Left lung (tissue), 10 donors: ENCODE results near the gene TWIST2. TPM values are rescaled to one million over a fixed set of nuclear protein-coding genes. Genes with fewer than 3 reads are reported as not detected.

Experiments used
- ATAC-seq: fragments of 200-7000 bp; cut with Tn5 transposase; one replicate; pipeline ENCODE4 v1.9.1; 2020; ENCODE audit warnings: moderate library complexity
- DNase-seq, 4 donors: peaks; one replicate each; pipeline ENCODE4 v3.0.0-alpha.2; 2013 to 2020
- H3K27ac ChIP-seq, 2 donors: fragments of 200-600 bp; sonication (generic) in 1 of 2; one replicate each; pipeline versions ENCODE4 v1.5.0 to v1.8.0; 2020 to 2021
- H3K27me3 ChIP-seq, 2 donors: fragments of 200-600 bp; sonication (generic) in 1 of 2; one replicate each; pipeline versions ENCODE4 v1.5.0 to v1.8.0; 2020 to 2021
- H3K36me3 ChIP-seq, 2 donors: fragments of 200-600 bp; sonication (generic) in 1 of 2; one replicate each; pipeline versions ENCODE4 v1.5.0 to v1.8.0; 2020 to 2021
- H3K4me1 ChIP-seq, 2 donors: fragments of 200-600 bp; one replicate each; pipeline ENCODE4 v1.8.0; 2021
- H3K4me3 ChIP-seq, 2 donors: fragments of 200-600 bp; sonication (generic) in 1 of 2; one replicate each; pipeline versions ENCODE4 v1.5.0 to v1.8.0; 2020 to 2021; ENCODE audit warnings: mild to moderate bottlenecking in 1 of 2
- H3K9me3 ChIP-seq, 2 donors: fragments of 200-600 bp; sonication (generic) in 1 of 2; one replicate each; pipeline versions ENCODE4 v1.5.0 to v1.8.0; 2020 to 2021
- CTCF ChIP-seq, 2 donors: fragments of 200-600 bp; sonication (generic) in 1 of 2; IDR thresholded peaks; one replicate each; pipeline versions ENCODE4 v1.5.0 to v1.8.0; 2021; ENCODE audit warnings: antibody characterized with exemption in 2 of 2
- intact Hi-C, 2 donors: fragments of 100-400 bp; cut with DNase I; formaldehyde crosslinking; loops; one replicate each; pipeline versions ENCODE4 v1.11.2 to v1.14.2; 2022
- polyA plus RNA-seq, 6 donors: library from polyadenylated mRNA; unstranded; fragments of 120-200 nt; gene quantifications; one replicate each; pipeline ENCODE4 v1.2.1, GENCODE V29; 2013; ENCODE audit not compliant: insufficient read length in 6 of 6
- total RNA-seq, 2 donors: library from RNA; stranded (reverse); fragmentation: NEBNext Ultra II Directional; extraction: Animal tissue kit (Norgen Biotek cat#: 25700); gene quantifications; one replicate each; pipeline ENCODE4 v1.2.1, GENCODE V29; 2021
- donor health status: DM: no; HTN: yes; CAD: no.
- donor health status: DM: no; HTN: no; CAD: no.

TWIST2 gene
- total and polyA plus RNA-seq, 8 donors = 4.0 to 12.8 (median 5.3) TPM

- no peaks in the 10 kb centered on the region for H3K36me3 ChIP-seq
- DNase-seq (peak in 3 of 4 donors; percentile 24 to 62 (median 44)), ATAC-seq (peak; percentile 34)
- TF ChIP-seq CTCF (IDR thresholded peaks at IDR 0.05) = no peak
- no peak overlapping the region for H3K4me3 ChIP-seq
- H3K27ac ChIP-seq = peak overlapping the region in 1 of 2 donors; percentile 33
- peaks cover 0 to 29% of the 10 kb centered on the region in 2 donors for H3K27me3 ChIP-seq
- intact Hi-C loops = no loop called here
- H3K4me1 ChIP-seq = no peaks in the 10 kb centered on the region
- H3K9me3 ChIP-seq = peaks cover 0 to 10% of the 10 kb centered on the region in 2 donors
These were observed 81.6 kb downstream of the TWIST2 start for GRCh38 chr2:238929242-238930081.

DNA sequence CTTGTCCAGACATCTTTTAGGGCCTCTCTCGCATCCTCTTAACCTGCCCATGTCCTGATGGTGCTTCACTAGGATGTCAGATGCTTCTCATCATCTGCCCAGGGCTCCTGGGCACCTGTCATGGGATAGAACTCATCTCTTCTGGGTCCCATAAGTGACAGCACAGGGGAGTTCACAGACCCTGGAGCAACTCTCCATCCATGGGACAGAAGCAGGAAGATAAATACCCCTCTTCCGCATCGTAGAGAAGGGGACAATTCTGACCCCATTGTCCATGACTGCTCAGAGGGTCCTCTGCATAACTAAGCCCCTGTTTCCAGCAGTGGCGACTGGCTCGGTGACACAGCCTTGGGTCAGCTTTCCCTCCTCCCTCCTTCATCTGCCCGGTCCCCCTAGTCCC lies 82.3 kb downstream of the TWIST2 start:
- no peaks in the 10 kb centered on the region for H3K36me3 ChIP-seq
- TF ChIP-seq CTCF (IDR thresholded peaks at IDR 0.05) = no peak
- intact Hi-C loops = no loop called here
- H3K4me3 ChIP-seq = no peak overlapping the region
- no peak overlapping the region for H3K27ac ChIP-seq
- H3K4me1 ChIP-seq = no peaks in the 10 kb centered on the region
- ATAC-seq = no peak
- peaks cover 0 to 10% of the 10 kb centered on the region in 2 donors for H3K9me3 ChIP-seq
- no peak for DNase-seq
- H3K27me3 ChIP-seq = peaks cover 0 to 21% of the 10 kb centered on the region in 2 donors

DNA sequence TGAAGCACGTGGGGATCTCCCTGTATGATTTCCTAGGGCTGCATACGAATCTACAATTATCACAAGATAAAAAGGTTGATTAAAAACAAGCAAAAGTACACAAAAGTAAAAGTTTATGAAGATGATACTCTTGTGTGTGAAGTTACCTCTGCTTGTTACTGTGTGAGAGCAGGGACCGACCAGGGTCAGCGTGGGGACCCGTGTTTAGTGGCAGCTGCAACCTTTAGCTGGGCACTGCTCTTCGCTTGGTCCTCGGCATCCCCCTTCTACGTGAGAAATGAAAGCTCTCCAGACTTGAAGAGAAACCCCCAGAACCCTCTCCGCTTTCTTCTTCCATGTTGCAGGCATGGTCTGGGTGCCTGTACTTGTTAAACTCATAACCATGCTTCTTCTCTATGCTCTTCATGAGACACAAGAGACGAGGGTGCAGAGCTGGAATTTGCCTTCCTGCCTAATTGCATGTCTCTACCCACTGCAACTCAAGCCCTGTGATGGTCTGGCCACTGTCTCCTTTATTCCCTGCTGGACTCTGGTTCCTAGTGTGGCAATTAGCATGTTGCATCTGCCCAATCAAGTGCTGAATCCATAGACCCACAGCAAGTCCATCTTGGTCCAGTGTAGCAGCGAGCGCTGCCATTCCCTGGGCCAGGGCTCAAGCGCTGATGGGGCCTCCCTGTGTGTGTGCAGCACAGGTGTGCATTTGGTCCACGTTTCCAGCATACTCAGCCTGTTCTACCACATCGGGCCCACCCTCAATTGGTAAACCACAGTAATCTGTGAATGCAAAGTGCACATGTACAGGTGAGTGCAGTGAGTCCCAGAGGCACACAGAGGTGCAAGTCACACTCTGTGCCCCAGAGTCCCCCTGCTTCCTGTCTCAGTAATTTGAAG lies 88.5 kb downstream of the TWIST2 start:
- TF ChIP-seq CTCF (IDR thresholded peaks at IDR 0.05) = no peak

DNA sequence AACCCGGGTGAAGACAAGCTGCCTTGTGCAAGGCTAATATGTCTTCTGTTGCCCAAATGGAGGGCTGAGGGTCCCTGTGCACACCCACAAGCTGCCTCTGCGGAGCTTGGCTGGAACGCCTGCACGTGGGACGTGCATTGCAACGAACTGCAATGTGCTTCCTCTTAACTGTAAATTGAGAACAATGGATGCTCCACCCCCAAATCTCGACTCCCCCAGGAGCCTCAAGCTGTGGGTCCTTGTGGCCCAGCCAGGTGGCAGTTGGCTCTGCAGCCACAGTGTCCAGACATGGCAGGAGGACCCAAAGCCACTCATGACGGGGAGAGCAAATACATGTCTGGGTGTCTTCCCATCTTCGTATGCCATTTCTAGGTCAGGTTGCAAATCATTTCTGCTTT lies 90.1 kb downstream of the TWIST2 start:
- intact Hi-C loops = no loop called here
- H3K4me3 ChIP-seq = no peak overlapping the region
- H3K27ac ChIP-seq = no peak overlapping the region
- no peaks in the 10 kb centered on the region for H3K4me1 ChIP-seq
- DNase-seq (peak in 1 of 4 donors; percentile 29), ATAC-seq (no peak)
- peaks cover 0 to 10% of the 10 kb centered on the region in 2 donors for H3K9me3 ChIP-seq
- H3K36me3 ChIP-seq = no peaks in the 10 kb centered on the region
- H3K27me3 ChIP-seq = no peaks in the 10 kb centered on the region
- no peak for TF ChIP-seq CTCF (IDR thresholded peaks at IDR 0.05)

More for the DNA sequence above, 88.5 kb downstream of the TWIST2 start:
- Histone ChIP-seq H3K36me3 (no peaks in the 10 kb centered on the region), H3K4me1 (no peaks in the 10 kb centered on the region), H3K27me3 (no peaks in the 10 kb centered on the region), H3K27ac (no peak overlapping the region), H3K4me3 (no peak overlapping the region), H3K9me3 (peaks cover 0 to 10% of the 10 kb centered on the region in 2 donors)
- intact Hi-C loops = no loop called here
- ATAC-seq (no peak), DNase-seq (peak in 1 of 4 donors; percentile 28)
